ENCODE results near the gene CELA2A.
"Not testable (repeated sequence)": the region's sequence is repeated elsewhere in the genome, so short reads cannot be mapped to it uniquely, and the experiment has no call there.

Gene CELA2A

GRCh38 chr1:15482983-15483543 lies 26.5 kb downstream of the CELA2A start:
- H3K9me3 ChIP-seq (ENCODE audit: control insufficient read depth, low read length); H3K27ac ChIP-seq (ENCODE audit: low read depth, low read length, severe bottlenecking); H3K4me1 ChIP-seq (ENCODE audit: control insufficient read depth, insufficient read depth, low read length, poor library complexity, severe bottlenecking); H3K4me3 ChIP-seq (ENCODE audit: extremely low read depth, insufficient read depth, low read length, poor library complexity, severe bottlenecking); H3K36me3 ChIP-seq (ENCODE audit: control insufficient read depth, insufficient read depth, low read length): not testable (repeated sequence)
- WGBS, 2 experiments (ENCODE audit: insufficient coverage in 2 of 2) = 87 to 92% methylated on average over 8 of the region's 16 CpGs

DNA sequence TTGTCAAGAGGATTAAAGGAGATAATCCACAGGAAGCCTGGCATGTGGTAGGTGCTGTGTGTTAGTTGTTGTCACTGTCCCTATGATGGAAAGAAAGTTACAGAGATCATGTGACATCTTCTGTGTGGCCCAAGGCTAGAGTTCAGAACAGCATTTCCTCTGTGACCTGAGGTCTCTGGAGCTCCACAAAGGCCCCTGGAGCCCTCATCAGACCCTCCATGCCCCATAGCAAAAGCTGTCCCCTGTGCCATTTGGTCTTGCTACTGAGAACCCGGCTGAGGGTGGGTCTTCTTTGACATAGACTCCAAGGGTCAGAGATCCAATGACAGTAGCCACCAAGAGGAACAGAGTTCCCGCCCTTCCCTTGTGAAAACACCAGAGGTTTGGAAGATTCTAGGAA lies 27.4 kb downstream of the CELA2A start:
- Histone ChIP-seq H3K4me3 (ENCODE audit: extremely low read depth, insufficient read depth, low read length, poor library complexity, severe bottlenecking) (no peak overlapping the region), H3K4me1 (ENCODE audit: control insufficient read depth, insufficient read depth, low read length, poor library complexity, severe bottlenecking) (no peaks in the 10 kb centered on the region), H3K9me3 (ENCODE audit: control insufficient read depth, low read length) (no peaks in the 10 kb centered on the region), H3K36me3 (ENCODE audit: control insufficient read depth, insufficient read depth, low read length) (no peaks in the 10 kb centered on the region), H3K27ac (ENCODE audit: low read depth, low read length, severe bottlenecking) (no peak overlapping the region)
- 88 to 100% methylated on average over 1 of the region's 2 CpGs for WGBS, 2 experiments (ENCODE audit: insufficient coverage in 2 of 2)

DNA sequence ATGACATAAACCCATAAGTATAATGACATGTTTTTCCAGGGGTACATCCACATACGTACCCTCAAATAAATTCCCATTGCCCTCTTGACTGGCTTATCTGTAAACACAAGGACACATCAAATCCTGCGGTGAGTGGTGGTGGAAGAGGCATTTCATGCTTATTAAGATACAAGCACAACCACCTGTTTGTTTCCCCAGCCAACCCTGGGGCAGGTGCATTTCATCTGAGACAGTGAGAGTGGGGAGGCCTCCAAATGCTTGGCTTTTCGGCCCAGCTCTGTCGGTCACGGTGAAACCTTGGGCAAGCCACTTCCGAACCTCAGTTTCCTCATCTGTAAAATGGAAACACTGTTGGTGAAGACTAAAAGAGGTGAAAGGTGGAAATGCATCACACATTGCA lies 27.9 kb downstream of the CELA2A start:
- not testable (repeated sequence) for H3K27ac ChIP-seq (ENCODE audit: low read depth, low read length, severe bottlenecking); H3K4me3 ChIP-seq (ENCODE audit: extremely low read depth, insufficient read depth, low read length, poor library complexity, severe bottlenecking); H3K9me3 ChIP-seq (ENCODE audit: control insufficient read depth, low read length); H3K36me3 ChIP-seq (ENCODE audit: control insufficient read depth, insufficient read depth, low read length); H3K4me1 ChIP-seq (ENCODE audit: control insufficient read depth, insufficient read depth, low read length, poor library complexity, severe bottlenecking)
- WGBS, 2 experiments (ENCODE audit: insufficient coverage in 2 of 2) = no CpG with 5 or more reads among the region's 6 CpGs

DNA sequence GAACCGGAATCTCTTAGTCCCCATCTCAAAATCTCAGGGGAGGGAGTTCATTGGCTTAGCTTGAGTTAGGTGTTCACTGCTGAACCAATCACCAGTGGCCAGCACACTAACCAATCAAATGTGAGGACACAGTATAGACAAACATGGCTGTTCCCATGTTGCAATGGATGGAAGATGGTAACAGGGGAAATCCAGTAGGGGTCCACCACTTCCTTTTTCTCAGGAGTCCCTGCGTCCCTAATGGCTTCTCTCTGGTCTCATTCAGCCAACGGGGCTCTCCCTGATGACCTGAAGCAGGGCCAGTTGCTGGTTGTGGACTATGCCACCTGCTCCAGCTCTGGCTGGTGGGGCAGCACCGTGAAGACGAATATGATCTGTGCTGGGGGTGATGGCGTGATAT lies 29.1 kb downstream of the CELA2A start:
- 94 to 99% methylated on average over 5 to 6 of the region's 6 CpGs for WGBS, 2 experiments (ENCODE audit: insufficient coverage in 2 of 2)
- no peaks in the 10 kb centered on the region for H3K36me3 ChIP-seq (ENCODE audit: control insufficient read depth, insufficient read depth, low read length)

DNA sequence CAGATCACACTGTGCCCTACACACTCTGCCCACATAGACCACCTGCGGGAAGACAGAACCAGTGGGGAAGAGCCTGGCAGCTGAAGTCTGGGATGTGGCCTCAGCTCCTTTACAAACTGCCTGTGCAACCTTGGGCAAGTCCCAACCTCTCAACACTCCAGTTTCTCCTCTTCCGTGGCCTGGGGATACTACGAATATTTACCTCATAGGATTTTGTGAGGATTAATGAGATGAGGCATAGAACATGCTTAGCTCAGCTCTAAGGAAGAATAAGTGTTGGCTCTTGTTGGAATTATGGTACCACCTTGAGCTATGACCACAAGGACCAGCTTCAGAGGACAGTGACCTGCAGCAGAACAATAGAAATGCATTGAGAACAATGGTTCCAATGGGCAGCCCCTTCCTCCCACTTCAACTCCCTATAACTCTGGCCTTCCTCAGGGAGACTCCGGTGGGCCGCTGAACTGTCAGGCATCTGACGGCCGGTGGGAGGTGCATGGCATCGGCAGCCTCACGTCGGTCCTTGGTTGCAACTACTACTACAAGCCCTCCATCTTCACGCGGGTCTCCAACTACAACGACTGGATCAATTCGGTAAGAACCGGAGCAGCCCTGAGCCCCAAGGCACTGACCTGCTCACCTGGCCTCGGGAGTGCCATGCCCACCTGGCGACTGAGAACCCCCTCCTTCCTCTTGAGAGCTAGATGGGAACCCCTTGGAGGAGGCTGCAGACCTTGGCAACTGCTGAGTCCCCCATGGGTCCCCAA lies 30.5 kb downstream of the CELA2A start:
- WGBS, 2 experiments (ENCODE audit: insufficient coverage in 2 of 2) = 95 to 98% methylated on average over 7 to 12 of the region's 17 CpGs
- H3K9me3 ChIP-seq (ENCODE audit: control insufficient read depth, low read length); H3K27ac ChIP-seq (ENCODE audit: low read depth, low read length, severe bottlenecking); H3K4me3 ChIP-seq (ENCODE audit: extremely low read depth, insufficient read depth, low read length, poor library complexity, severe bottlenecking); H3K4me1 ChIP-seq (ENCODE audit: control insufficient read depth, insufficient read depth, low read length, poor library complexity, severe bottlenecking); H3K36me3 ChIP-seq (ENCODE audit: control insufficient read depth, insufficient read depth, low read length): not testable (repeated sequence)

More for the DNA sequence above, 29.1 kb downstream of the CELA2A start:
- Histone ChIP-seq H3K27ac (ENCODE audit: low read depth, low read length, severe bottlenecking) (no peak overlapping the region), H3K4me3 (ENCODE audit: extremely low read depth, insufficient read depth, low read length, poor library complexity, severe bottlenecking) (no peak overlapping the region), H3K4me1 (ENCODE audit: control insufficient read depth, insufficient read depth, low read length, poor library complexity, severe bottlenecking) (no peaks in the 10 kb centered on the region), H3K9me3 (ENCODE audit: control insufficient read depth, low read length) (no peaks in the 10 kb centered on the region)

- Histone ChIP-seq H3K4me3 (ENCODE audit: extremely low read depth, insufficient read depth, low read length, poor library complexity, severe bottlenecking) (no peak overlapping the region), H3K4me1 (ENCODE audit: control insufficient read depth, insufficient read depth, low read length, poor library complexity, severe bottlenecking) (no peaks in the 10 kb centered on the region), H3K9me3 (ENCODE audit: control insufficient read depth, low read length) (no peaks in the 10 kb centered on the region), H3K27ac (ENCODE audit: low read depth, low read length, severe bottlenecking) (no peak overlapping the region), H3K36me3 (ENCODE audit: control insufficient read depth, insufficient read depth, low read length) (no peaks in the 10 kb centered on the region)
- whole genome bisulfite sequencing, 2 experiments (ENCODE audit: insufficient coverage in 2 of 2) = 81 to 97% methylated on average over 2 of the region's 3 CpGs
Observed at GRCh38 chr1:15488371-15488770, 31.8 kb downstream of the CELA2A start.

DNA sequence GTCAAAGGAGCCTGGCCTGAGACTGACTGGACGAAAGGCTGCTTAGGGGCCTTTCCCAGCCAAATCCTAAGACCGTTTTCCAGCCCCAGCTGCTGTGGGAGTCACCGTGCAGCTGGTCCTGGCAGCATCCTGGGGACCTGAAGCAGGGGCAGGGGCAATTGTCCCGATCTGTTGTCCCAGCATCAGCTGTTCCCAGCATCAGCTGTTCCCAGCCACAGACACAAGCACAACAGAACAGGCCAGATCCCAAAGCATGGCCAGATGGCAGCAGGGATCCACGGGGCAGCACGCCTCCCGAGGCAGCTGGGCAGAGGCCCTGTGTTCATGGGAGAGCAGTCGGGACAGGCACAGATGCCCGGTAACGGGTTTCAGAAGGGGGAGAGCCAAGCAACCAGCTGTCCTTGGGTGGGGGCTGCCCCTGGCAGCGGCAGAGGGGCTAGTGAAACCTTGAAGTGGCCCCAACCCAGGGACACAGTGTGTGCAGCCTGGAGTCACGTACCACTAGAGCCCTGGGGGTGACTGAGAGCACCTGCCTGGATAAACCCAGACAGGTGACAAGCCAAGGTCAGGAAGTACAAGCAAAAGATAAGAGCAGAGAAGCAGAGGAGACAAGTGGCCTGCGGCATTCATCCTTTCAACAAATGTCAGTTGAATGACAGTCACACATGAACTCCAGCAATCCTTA lies 32.7 kb downstream of the CELA2A start:
- Histone ChIP-seq H3K4me3 (ENCODE audit: extremely low read depth, insufficient read depth, low read length, poor library complexity, severe bottlenecking) (no peak overlapping the region), H3K36me3 (ENCODE audit: control insufficient read depth, insufficient read depth, low read length) (no peaks in the 10 kb centered on the region), H3K9me3 (ENCODE audit: control insufficient read depth, low read length) (no peaks in the 10 kb centered on the region), H3K4me1 (ENCODE audit: control insufficient read depth, insufficient read depth, low read length, poor library complexity, severe bottlenecking) (no peaks in the 10 kb centered on the region), H3K27ac (ENCODE audit: low read depth, low read length, severe bottlenecking) (no peak overlapping the region)
- 85% methylated on average over 11 to 12 of the region's 13 CpGs for WGBS, 2 experiments (ENCODE audit: insufficient coverage in 2 of 2)

- not testable (repeated sequence) for H3K9me3 ChIP-seq (ENCODE audit: control insufficient read depth, low read length); H3K4me1 ChIP-seq (ENCODE audit: control insufficient read depth, insufficient read depth, low read length, poor library complexity, severe bottlenecking); H3K36me3 ChIP-seq (ENCODE audit: control insufficient read depth, insufficient read depth, low read length); H3K4me3 ChIP-seq (ENCODE audit: extremely low read depth, insufficient read depth, low read length, poor library complexity, severe bottlenecking); H3K27ac ChIP-seq (ENCODE audit: low read depth, low read length, severe bottlenecking)
- WGBS, 2 experiments (ENCODE audit: insufficient coverage in 2 of 2) = 96 to 100% methylated on average over 1 to 4 of the region's 4 CpGs
Observed at GRCh38 chr1:15491010-15491409, 34.5 kb downstream of the CELA2A start.

GRCh38 chr1:15492596-15492995 lies 36.1 kb downstream of the CELA2A start:
- Histone ChIP-seq H3K36me3 (ENCODE audit: control insufficient read depth, insufficient read depth, low read length) (no peaks in the 10 kb centered on the region), H3K4me3 (ENCODE audit: extremely low read depth, insufficient read depth, low read length, poor library complexity, severe bottlenecking) (no peak overlapping the region), H3K27ac (ENCODE audit: low read depth, low read length, severe bottlenecking) (peak overlapping the region; percentile 19), H3K4me1 (ENCODE audit: control insufficient read depth, insufficient read depth, low read length, poor library complexity, severe bottlenecking) (no peaks in the 10 kb centered on the region), H3K9me3 (ENCODE audit: control insufficient read depth, low read length) (peaks cover 1% of the 10 kb centered on the region)
- WGBS, 2 experiments (ENCODE audit: insufficient coverage in 2 of 2) = 93 to 94% methylated on average over 2 to 4 of the region's 5 CpGs

- no peak overlapping the region for H3K4me3 ChIP-seq (ENCODE audit: extremely low read depth, insufficient read depth, low read length, poor library complexity, severe bottlenecking)
- WGBS, 2 experiments (ENCODE audit: insufficient coverage in 2 of 2) = 89 to 95% methylated on average over 8 to 9 of the region's 9 CpGs
- H3K36me3 ChIP-seq (ENCODE audit: control insufficient read depth, insufficient read depth, low read length) = no peaks in the 10 kb centered on the region
- peaks cover 6% of the 10 kb centered on the region for H3K9me3 ChIP-seq (ENCODE audit: control insufficient read depth, low read length)
- H3K27ac ChIP-seq (ENCODE audit: low read depth, low read length, severe bottlenecking) = no peak overlapping the region
- H3K4me1 ChIP-seq (ENCODE audit: control insufficient read depth, insufficient read depth, low read length, poor library complexity, severe bottlenecking) = no peaks in the 10 kb centered on the region
Observed at GRCh38 chr1:15493869-15494390, 37.4 kb downstream of the CELA2A start.
